ENCODE data around the gene NUPR2. TPM values are rescaled to one million over a fixed set of nuclear protein-coding genes. Genes with fewer than 3 reads are reported as not detected.
"Not testable (repeated sequence)": the region's sequence is repeated elsewhere in the genome, so short reads cannot be mapped to it uniquely, and the experiment has no call there.

Gene NUPR2, protein sequence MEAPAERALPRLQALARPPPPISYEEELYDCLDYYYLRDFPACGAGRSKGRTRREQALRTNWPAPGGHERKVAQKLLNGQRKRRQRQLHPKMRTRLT
- polyA plus RNA-seq (2013), result 0.34 TPM

DNA sequence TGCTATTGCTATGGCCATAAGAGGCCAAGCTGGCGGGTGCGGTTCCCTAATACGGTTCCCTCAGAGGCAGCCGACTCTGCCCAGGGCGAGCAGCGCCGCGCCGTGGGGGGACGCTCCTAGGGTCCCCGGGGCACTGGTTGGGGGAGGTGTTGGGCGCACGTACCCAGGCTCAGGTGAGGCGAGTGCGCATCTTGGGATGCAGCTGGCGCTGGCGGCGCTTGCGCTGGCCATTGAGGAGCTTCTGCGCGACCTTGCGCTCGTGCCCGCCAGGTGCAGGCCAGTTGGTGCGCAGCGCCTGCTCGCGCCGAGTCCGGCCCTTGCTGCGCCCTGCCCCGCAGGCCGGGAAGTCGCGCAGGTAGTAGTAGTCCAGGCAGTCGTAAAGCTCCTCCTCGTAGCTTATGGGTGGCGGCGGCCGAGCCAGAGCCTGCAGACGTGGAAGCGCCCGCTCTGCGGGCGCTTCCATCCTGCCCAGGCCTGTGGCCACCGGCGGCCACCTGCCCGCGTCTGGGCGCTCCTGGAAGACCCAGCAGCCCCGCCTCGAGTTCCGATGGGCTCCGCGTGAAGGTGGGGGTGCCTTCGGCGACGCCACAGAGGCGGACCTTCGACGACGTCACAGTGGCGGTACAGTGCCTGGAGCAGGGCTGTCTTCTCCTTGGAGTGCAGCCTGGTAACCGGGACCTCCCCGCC, at the start of gene NUPR2:
NUPR2 (minus strand) TSS at position 566 of the 687 bp plus-strand sequence; CDS start at position 463, 103 bp downstream.
- Histone ChIP-seq H3K9me3 (ENCODE audit: control extremely low read depth in 1 of 5, control insufficient read depth in 4 of 5, insufficient read depth in 2 of 5, low read depth in 1 of 5, low read length in 4 of 5) (peaks cover 0 to 12% (median 2%) of the 10 kb centered on the region in 5 experiments), H3K4me3 (ENCODE audit: control insufficient read depth in 1 of 7, extremely low read depth in 1 of 7, insufficient read depth in 4 of 7, low read depth in 2 of 7, low read length in 6 of 7) (peak within 1 kb of the TSS in 6 of 7 experiments; percentile 19 to 68 (median 34)), H3K36me3 (ENCODE audit: control insufficient read depth in 4 of 4, insufficient read depth in 4 of 4, low read length in 3 of 4) (no peaks in the 10 kb centered on the region), H3K27ac (ENCODE audit: insufficient read depth in 1 of 2, low read depth in 1 of 2, low read length in 2 of 2, poor library complexity in 1 of 2, severe bottlenecking in 2 of 2) (no peak within 1 kb of the TSS), H3K4me1 (ENCODE audit: control extremely low read depth in 1 of 4, control insufficient read depth in 4 of 4, insufficient read depth in 4 of 4, low read length in 3 of 4) (peaks cover 0 to 3% (median 0%) of the 10 kb centered on the region in 4 experiments), H3K27me3 (replicated peaks in 2 of 5; ENCODE audit: control insufficient read depth in 4 of 5, insufficient read depth in 5 of 5, low read length in 4 of 5) (peaks cover 0 to 21% (median 7%) of the 10 kb centered on the region in 5 experiments)
- WGBS (ENCODE audit: insufficient coverage), result 7% methylated on average over 62 of the region's 65 CpGs
- no peak for DNase-seq
- ChIA-PET POLR2A (no interaction called here), CTCF (no interaction called here)

DNA sequence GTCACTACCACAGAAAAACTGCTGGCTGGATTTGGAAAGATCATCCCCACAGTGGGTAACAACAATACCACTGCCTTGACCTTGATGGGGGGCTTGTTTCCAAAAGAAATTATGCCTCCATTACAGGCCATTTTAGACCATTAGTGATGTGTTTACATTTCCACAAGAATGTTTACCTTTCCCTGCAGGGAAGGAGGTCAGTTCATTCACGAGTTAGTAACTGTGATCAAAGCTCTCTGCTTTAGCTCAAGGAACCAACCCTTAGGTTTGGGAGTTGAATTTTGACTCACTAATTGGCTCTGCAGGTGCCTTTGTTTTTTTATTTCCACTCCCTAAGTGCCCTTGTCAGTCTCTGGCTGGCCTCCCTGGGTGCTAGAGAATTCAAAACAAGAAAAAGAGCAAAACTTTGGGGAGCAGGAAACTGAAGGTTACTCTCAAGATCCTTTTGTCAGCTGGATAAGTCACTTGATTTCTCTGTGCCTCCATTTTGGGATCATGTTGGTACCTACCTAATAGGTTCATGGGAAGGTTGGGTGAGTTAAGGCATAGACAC, 41.1 kb upstream of the NUPR2 start:
- WGBS (ENCODE audit: insufficient coverage), result 0% methylated on average over 1 of the region's 1 CpG
- ChIA-PET POLR2A (interaction anchor here (0.6 kb wide), 1 partner anchor 26 kb away, joined by 6 read pairs; no protein-coding TSS in a partner anchor), CTCF (no interaction called here)
- no peaks in the 10 kb centered on the region for H3K4me1 ChIP-seq (ENCODE audit: control extremely low read depth in 1 of 4, control insufficient read depth in 4 of 4, insufficient read depth in 4 of 4, low read length in 3 of 4)
- H3K4me3 ChIP-seq (ENCODE audit: control insufficient read depth in 1 of 7, extremely low read depth in 1 of 7, insufficient read depth in 4 of 7, low read depth in 2 of 7, low read length in 6 of 7), result no peak overlapping the region
- H3K27me3 ChIP-seq (replicated peaks in 2 of 5; ENCODE audit: control insufficient read depth in 4 of 5, insufficient read depth in 5 of 5, low read length in 4 of 5), result no peaks in the 10 kb centered on the region
- no peaks in the 10 kb centered on the region for H3K36me3 ChIP-seq (ENCODE audit: control insufficient read depth in 4 of 4, insufficient read depth in 4 of 4, low read length in 3 of 4)
- no peak overlapping the region for H3K27ac ChIP-seq (ENCODE audit: insufficient read depth in 1 of 2, low read depth in 1 of 2, low read length in 2 of 2, poor library complexity in 1 of 2, severe bottlenecking in 2 of 2)
- no peak for DNase-seq
- peaks cover 0 to 15% (median 8%) of the 10 kb centered on the region in 5 experiments for H3K9me3 ChIP-seq (ENCODE audit: control extremely low read depth in 1 of 5, control insufficient read depth in 4 of 5, insufficient read depth in 2 of 5, low read depth in 1 of 5, low read length in 4 of 5)

DNA sequence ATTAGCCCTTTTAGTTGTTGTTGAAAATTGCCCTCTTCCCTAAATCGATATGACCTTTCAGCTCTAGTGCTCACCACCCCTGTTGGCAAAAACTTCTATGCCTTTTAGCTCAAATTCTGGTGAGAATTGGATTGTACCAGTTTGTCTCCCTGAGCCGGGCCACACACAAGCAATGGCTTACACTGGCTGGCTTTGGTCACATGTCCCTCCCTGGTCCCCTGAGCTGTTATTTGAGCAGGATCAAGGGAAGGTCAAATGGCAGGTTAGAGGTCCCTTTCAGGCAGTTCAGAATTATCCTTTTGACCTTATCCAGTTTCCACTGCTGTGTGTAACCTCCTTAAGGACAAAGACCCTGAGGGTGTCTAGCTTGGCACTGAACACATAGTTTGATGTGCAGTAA, 14.8 kb upstream of the NUPR2 start:
- H3K4me3 ChIP-seq (ENCODE audit: control insufficient read depth in 1 of 7, extremely low read depth in 1 of 7, insufficient read depth in 4 of 7, low read depth in 2 of 7, low read length in 6 of 7); CTCF ChIA-PET; DNase-seq; POLR2A ChIA-PET; H3K4me1 ChIP-seq (ENCODE audit: control extremely low read depth in 1 of 4, control insufficient read depth in 4 of 4, insufficient read depth in 4 of 4, low read length in 3 of 4); H3K36me3 ChIP-seq (ENCODE audit: control insufficient read depth in 4 of 4, insufficient read depth in 4 of 4, low read length in 3 of 4); H3K27ac ChIP-seq (ENCODE audit: insufficient read depth in 1 of 2, low read depth in 1 of 2, low read length in 2 of 2, poor library complexity in 1 of 2, severe bottlenecking in 2 of 2); H3K27me3 ChIP-seq (replicated peaks in 2 of 5; ENCODE audit: control insufficient read depth in 4 of 5, insufficient read depth in 5 of 5, low read length in 4 of 5); H3K9me3 ChIP-seq (ENCODE audit: control extremely low read depth in 1 of 5, control insufficient read depth in 4 of 5, insufficient read depth in 2 of 5, low read depth in 1 of 5, low read length in 4 of 5): not testable (repeated sequence)
- 83% methylated on average over 1 of the region's 2 CpGs for WGBS (ENCODE audit: insufficient coverage)

DNA sequence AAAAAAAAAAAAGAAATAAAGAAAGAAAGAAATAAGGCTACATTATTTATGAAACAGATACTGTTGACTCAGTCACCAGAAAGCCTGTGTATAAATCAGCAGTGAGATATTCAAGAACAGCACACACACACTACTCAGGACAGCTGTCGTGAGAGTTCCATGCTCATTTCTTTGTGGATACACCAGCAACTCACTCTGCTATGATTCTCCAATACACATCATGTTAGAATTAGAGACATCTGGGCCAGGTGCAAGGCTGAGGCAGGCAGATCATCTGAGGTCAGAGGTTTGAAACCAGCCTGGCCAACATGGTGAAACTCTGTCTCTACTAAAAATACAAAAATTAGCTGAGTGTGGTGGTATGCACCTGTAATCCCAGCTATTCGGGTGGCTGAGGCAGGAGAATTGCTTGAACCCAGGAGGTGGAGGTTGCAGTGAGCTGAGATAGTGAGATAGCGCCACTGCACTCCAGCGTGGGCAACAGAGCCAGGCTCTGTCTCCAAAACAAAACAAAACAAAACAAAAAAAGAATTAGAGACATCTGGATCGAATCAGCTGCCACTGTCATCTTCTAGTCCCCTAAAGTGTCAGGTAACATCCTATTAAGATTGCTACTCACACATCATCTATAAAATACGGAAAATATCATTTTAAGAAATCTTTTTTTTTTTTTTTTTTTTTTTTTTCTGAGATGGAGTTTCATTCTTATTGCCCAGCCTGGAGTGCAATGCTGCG, 11.2 kb upstream of the NUPR2 start:
- no peak overlapping the region for H3K27ac ChIP-seq (ENCODE audit: insufficient read depth in 1 of 2, low read depth in 1 of 2, low read length in 2 of 2, poor library complexity in 1 of 2, severe bottlenecking in 2 of 2)
- CTCF ChIA-PET, result no interaction called here
- POLR2A ChIA-PET, result no interaction called here
- H3K27me3 ChIP-seq (replicated peaks in 2 of 5; ENCODE audit: control insufficient read depth in 4 of 5, insufficient read depth in 5 of 5, low read length in 4 of 5), result no peaks in the 10 kb centered on the region
- no peak overlapping the region for H3K4me3 ChIP-seq (ENCODE audit: control insufficient read depth in 1 of 7, extremely low read depth in 1 of 7, insufficient read depth in 4 of 7, low read depth in 2 of 7, low read length in 6 of 7)
- WGBS (ENCODE audit: insufficient coverage), result 90% methylated on average over 4 of the region's 7 CpGs
- DNase-seq, result no peak
- no peaks in the 10 kb centered on the region for H3K36me3 ChIP-seq (ENCODE audit: control insufficient read depth in 4 of 4, insufficient read depth in 4 of 4, low read length in 3 of 4)
- no peaks in the 10 kb centered on the region for H3K4me1 ChIP-seq (ENCODE audit: control extremely low read depth in 1 of 4, control insufficient read depth in 4 of 4, insufficient read depth in 4 of 4, low read length in 3 of 4)
- H3K9me3 ChIP-seq (ENCODE audit: control extremely low read depth in 1 of 5, control insufficient read depth in 4 of 5, insufficient read depth in 2 of 5, low read depth in 1 of 5, low read length in 4 of 5), result peaks cover 0 to 2% (median 0%) of the 10 kb centered on the region in 5 experiments

DNA sequence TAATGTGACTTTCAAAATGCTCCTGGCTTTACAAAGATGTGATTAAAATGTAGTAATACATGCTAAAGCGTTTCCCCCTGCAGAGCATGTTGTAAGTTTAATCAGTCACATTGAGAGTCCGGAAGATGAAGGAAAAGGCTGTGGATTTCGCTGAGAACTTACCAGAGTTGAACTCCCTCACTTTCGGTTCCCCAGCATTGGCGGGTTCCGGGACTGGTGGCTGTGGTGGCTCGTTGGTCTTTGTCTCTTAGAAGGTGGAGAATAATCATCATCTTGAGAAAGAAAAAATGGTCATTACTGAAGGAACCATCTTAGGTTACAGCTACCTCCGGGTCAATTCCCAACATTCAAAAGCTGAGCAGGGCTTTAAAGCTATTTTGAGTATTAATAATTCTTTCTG, 9.6 kb upstream of the NUPR2 start:
- CTCF ChIA-PET, result interaction anchor here (0.9 kb wide), 1 partner anchor 22 kb away, joined by 3 read pairs; no protein-coding TSS in a partner anchor
- DNase-seq, result no peak
- Histone ChIP-seq H3K36me3 (ENCODE audit: control insufficient read depth in 4 of 4, insufficient read depth in 4 of 4, low read length in 3 of 4) (no peaks in the 10 kb centered on the region), H3K27me3 (replicated peaks in 2 of 5; ENCODE audit: control insufficient read depth in 4 of 5, insufficient read depth in 5 of 5, low read length in 4 of 5) (no peaks in the 10 kb centered on the region), H3K9me3 (ENCODE audit: control extremely low read depth in 1 of 5, control insufficient read depth in 4 of 5, insufficient read depth in 2 of 5, low read depth in 1 of 5, low read length in 4 of 5) (peaks cover 0 to 2% (median 0%) of the 10 kb centered on the region in 5 experiments), H3K27ac (ENCODE audit: insufficient read depth in 1 of 2, low read depth in 1 of 2, low read length in 2 of 2, poor library complexity in 1 of 2, severe bottlenecking in 2 of 2) (no peak overlapping the region), H3K4me1 (ENCODE audit: control extremely low read depth in 1 of 4, control insufficient read depth in 4 of 4, insufficient read depth in 4 of 4, low read length in 3 of 4) (no peaks in the 10 kb centered on the region), H3K4me3 (ENCODE audit: control insufficient read depth in 1 of 7, extremely low read depth in 1 of 7, insufficient read depth in 4 of 7, low read depth in 2 of 7, low read length in 6 of 7) (no peak overlapping the region)
- POLR2A ChIA-PET, result no interaction called here
- 91% methylated on average over 5 of the region's 8 CpGs for WGBS (ENCODE audit: insufficient coverage)

DNA sequence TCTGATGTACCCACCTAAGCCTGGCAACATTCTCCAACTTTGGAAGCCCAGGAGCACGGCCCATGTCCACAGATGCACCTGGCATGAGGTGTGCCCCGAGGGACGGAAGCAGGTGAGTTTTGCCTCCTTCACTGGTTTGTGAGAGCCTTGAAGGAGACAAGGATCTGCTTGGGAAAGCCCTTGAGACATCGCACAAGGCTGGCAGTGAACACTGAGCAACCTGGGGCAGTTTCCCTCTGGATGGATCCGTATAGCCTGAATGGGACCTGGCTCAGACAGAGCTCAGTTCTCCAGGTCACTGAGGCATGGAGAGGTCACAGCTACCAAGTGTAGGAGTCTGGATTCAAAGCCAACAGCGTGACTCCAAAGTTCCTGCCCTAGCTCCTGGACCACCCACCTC, 8.8 kb upstream of the NUPR2 start:
- POLR2A ChIA-PET, result no interaction called here
- no peaks in the 10 kb centered on the region for H3K4me1 ChIP-seq (ENCODE audit: control extremely low read depth in 1 of 4, control insufficient read depth in 4 of 4, insufficient read depth in 4 of 4, low read length in 3 of 4)
- CTCF ChIA-PET, result interaction anchor here (1.3 kb wide), 1 partner anchor 50 kb away, joined by 4 read pairs; no protein-coding TSS in a partner anchor
- no peak for DNase-seq
- 88% methylated on average over 5 of the region's 6 CpGs for WGBS (ENCODE audit: insufficient coverage)
- no peak overlapping the region for H3K27ac ChIP-seq (ENCODE audit: insufficient read depth in 1 of 2, low read depth in 1 of 2, low read length in 2 of 2, poor library complexity in 1 of 2, severe bottlenecking in 2 of 2)
- H3K36me3 ChIP-seq (ENCODE audit: control insufficient read depth in 4 of 4, insufficient read depth in 4 of 4, low read length in 3 of 4), result no peaks in the 10 kb centered on the region
- H3K27me3 ChIP-seq (replicated peaks in 2 of 5; ENCODE audit: control insufficient read depth in 4 of 5, insufficient read depth in 5 of 5, low read length in 4 of 5), result no peaks in the 10 kb centered on the region
- no peaks in the 10 kb centered on the region for H3K9me3 ChIP-seq (ENCODE audit: control extremely low read depth in 1 of 5, control insufficient read depth in 4 of 5, insufficient read depth in 2 of 5, low read depth in 1 of 5, low read length in 4 of 5)
- H3K4me3 ChIP-seq (ENCODE audit: control insufficient read depth in 1 of 7, extremely low read depth in 1 of 7, insufficient read depth in 4 of 7, low read depth in 2 of 7, low read length in 6 of 7), result no peak overlapping the region

DNA sequence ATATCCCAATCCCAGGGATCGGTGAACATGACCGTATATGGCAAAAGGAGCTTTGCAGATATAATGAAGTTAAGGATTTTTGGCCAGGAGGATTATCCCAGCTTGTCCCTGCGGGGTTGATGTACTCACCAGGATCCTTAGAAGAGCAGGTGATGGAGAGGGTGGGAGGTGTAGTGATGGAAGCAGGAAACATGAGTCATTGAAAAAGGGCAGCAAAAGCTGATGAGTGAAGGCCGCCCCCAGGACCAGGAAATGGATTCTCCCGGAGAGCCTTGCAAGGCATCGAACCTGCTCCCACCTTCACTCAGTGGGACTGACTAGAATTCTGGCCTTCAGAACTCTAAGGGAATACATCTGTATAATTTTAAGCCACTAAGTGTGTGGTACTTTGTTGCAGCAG, 5.2 kb upstream of the NUPR2 start:
- Histone ChIP-seq H3K4me1 (ENCODE audit: control extremely low read depth in 1 of 4, control insufficient read depth in 4 of 4, insufficient read depth in 4 of 4, low read length in 3 of 4) (no peaks in the 10 kb centered on the region), H3K27ac (ENCODE audit: insufficient read depth in 1 of 2, low read depth in 1 of 2, low read length in 2 of 2, poor library complexity in 1 of 2, severe bottlenecking in 2 of 2) (no peak overlapping the region), H3K27me3 (replicated peaks in 2 of 5; ENCODE audit: control insufficient read depth in 4 of 5, insufficient read depth in 5 of 5, low read length in 4 of 5) (peaks cover 0 to 7% (median 5%) of the 10 kb centered on the region in 5 experiments), H3K4me3 (ENCODE audit: control insufficient read depth in 1 of 7, extremely low read depth in 1 of 7, insufficient read depth in 4 of 7, low read depth in 2 of 7, low read length in 6 of 7) (no peak overlapping the region), H3K9me3 (ENCODE audit: control extremely low read depth in 1 of 5, control insufficient read depth in 4 of 5, insufficient read depth in 2 of 5, low read depth in 1 of 5, low read length in 4 of 5) (peaks cover 0 to 8% (median 2%) of the 10 kb centered on the region in 5 experiments), H3K36me3 (ENCODE audit: control insufficient read depth in 4 of 4, insufficient read depth in 4 of 4, low read length in 3 of 4) (no peaks in the 10 kb centered on the region)
- ChIA-PET CTCF (no interaction called here), POLR2A (no interaction called here)
- 94% methylated on average over 6 of the region's 6 CpGs for WGBS (ENCODE audit: insufficient coverage)
- no peak for DNase-seq

All from common myeloid progenitor, CD34-positive (primary cell).